GM20431 (cell line): Measurements from ENCODE around the gene SLC34A1.
"Not testable (repeated sequence)": the region's sequence is repeated elsewhere in the genome, so short reads cannot be mapped to it uniquely, and the experiment has no call there.

Experiments used
- in situ Hi-C: fragments of 300-500 bp; cut with MseI, MboI; formaldehyde crosslinking; loops from one replicate; pipeline ENCODE4 v1.15.0; 2020; ENCODE audit warnings: low sequenced_read_pairs; ENCODE audit not compliant: unreplicated experiment

The SLC34A1 gene

GRCh38 chr5:177354256-177354655 is 30.0 kb upstream of the SLC34A1 start:
- in situ Hi-C loops = no loop called here

- in situ Hi-C loops = no loop called here
Measured at GRCh38 chr5:177354711-177355110, 29.5 kb upstream of the SLC34A1 start.

GRCh38 chr5:177355162-177355867 is 28.9 kb upstream of the SLC34A1 start:
- in situ Hi-C loops = no loop called here

- in situ Hi-C loops = no loop called here
Measured at GRCh38 chr5:177355868-177356168, 28.4 kb upstream of the SLC34A1 start.

GRCh38 chr5:177356746-177357145 is 27.5 kb upstream of the SLC34A1 start:
- in situ Hi-C loops = no loop called here

- in situ Hi-C loops = no loop called here
Measured at GRCh38 chr5:177357146-177357458, 27.1 kb upstream of the SLC34A1 start.

- in situ Hi-C loops = no loop called here
Measured at GRCh38 chr5:177357459-177358351, 26.5 kb upstream of the SLC34A1 start, which contains the start of gene RGS14. TSS of gene RGS14 (plus strand) at chr5:177357924. CDS start at chr5:177358025, 101 bp downstream.

- in situ Hi-C loops = no loop called here
Measured at GRCh38 chr5:177358370-177358819, 25.8 kb upstream of the SLC34A1 start.

- in situ Hi-C loops = no loop called here
Measured at GRCh38 chr5:177359451-177359851, 24.8 kb upstream of the SLC34A1 start.

- in situ Hi-C loops = no loop called here
Measured at GRCh38 chr5:177359860-177360259, 24.4 kb upstream of the SLC34A1 start.

GRCh38 chr5:177360740-177361139 is 23.5 kb upstream of the SLC34A1 start:
- in situ Hi-C loops = not testable (repeated sequence)

GRCh38 chr5:177361418-177362291 is 22.6 kb upstream of the SLC34A1 start:
- in situ Hi-C loops = no loop called here

GRCh38 chr5:177362292-177362609 is 22.0 kb upstream of the SLC34A1 start:
- in situ Hi-C loops = no loop called here

GRCh38 chr5:177362610-177363507 is 21.4 kb upstream of the SLC34A1 start:
- in situ Hi-C loops = no loop called here

- in situ Hi-C loops = no loop called here
Measured at GRCh38 chr5:177363565-177363964, 20.7 kb upstream of the SLC34A1 start.

- in situ Hi-C loops = no loop called here
Measured at GRCh38 chr5:177364159-177364962, 19.9 kb upstream of the SLC34A1 start.

GRCh38 chr5:177365845-177366527 is 18.2 kb upstream of the SLC34A1 start:
- in situ Hi-C loops = no loop called here

GRCh38 chr5:177366528-177367322 is 17.5 kb upstream of the SLC34A1 start:
- in situ Hi-C loops = no loop called here
